Esophagus muscularis mucosa (tissue), 3 donors: ENCODE data around the gene ANKRD39.

ENCODE experiments used
- CTCF ChIP-seq, 3 experiments: fragments of 200-600 bp in 2 of 3; fragments of 450-650 bp in 1 of 3; sonication (generic) in 2 of 3; IDR thresholded peaks; one replicate each; pipeline ENCODE4 v1.5.1; 2017 to 2019; ENCODE audit warnings: antibody characterized with exemption in 3 of 3, mild to moderate bottlenecking in 2 of 3, moderate library complexity in 1 of 3
- EP300 ChIP-seq: sonication (generic); formaldehyde crosslinking; IDR thresholded peaks from one replicate; pipeline ENCODE4 v1.6.1; 2017; ENCODE audit warnings: antibody characterized with exemption

- TF ChIP-seq CTCF (IDR thresholded peaks at IDR 0.05) (no peak), EP300 (no peak)
Measured at GRCh38 chr2:96832408-96832753, 25.4 kb downstream of the ANKRD39 start.
